HG03060 (cell line): Measurements from ENCODE around the gene PDCD1LG2.
A peak's percentile ranks its signal among the peaks of the same experiment; 100 is the strongest.

Experiments
- ATAC-seq: cut with Tn5 transposase; IDR thresholded peaks from one replicate; pipeline ENCODE4 v1.9.1; 2021; ENCODE audit warnings: low read depth, moderate number of reproducible peaks; ENCODE audit not compliant: unreplicated experiment

Gene PDCD1LG2

DNA sequence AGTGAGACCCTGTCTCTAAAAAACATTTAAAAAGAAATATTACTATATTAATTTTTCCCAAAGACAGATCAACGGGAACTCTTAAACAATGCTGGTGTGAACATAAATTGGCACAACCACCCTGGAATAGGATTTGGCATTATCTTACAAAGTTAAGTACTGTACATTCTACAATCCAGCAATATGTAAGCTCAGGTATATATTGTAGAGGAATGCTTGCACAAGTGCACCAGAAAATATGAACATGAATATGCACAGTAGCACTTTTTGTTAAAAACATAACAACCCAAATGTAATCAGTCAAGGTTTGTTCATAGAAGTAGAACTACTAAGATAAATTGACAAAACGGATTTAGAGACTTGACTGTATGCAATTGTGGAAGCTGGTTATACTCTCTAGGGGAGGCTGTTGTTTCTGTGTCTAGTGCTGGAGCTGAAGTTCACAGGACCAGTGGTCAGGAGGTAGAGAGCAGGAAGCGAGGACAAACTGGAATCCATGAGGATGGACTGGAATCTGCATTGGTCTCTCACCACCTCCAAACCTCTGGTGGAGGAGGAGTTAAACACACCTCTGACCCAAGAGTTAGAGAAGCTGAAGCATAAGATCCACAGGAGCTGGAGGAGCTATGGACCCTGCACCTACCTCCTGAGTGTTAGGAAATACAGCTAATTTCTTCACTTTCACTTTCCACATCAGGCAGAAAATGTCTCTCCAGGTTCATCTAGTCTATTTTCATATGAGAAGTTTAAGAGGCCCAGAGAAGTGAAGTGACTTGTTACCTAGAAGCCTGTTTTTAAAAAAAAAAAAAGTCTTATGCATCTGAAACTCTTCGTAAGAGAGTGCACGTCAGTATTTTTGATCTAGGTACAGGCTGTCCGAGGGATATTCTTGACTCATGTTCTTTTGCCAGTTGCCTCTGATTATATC, 98.2 kb downstream of the PDCD1LG2 start:
- ATAC-seq: peak; percentile 46

DNA sequence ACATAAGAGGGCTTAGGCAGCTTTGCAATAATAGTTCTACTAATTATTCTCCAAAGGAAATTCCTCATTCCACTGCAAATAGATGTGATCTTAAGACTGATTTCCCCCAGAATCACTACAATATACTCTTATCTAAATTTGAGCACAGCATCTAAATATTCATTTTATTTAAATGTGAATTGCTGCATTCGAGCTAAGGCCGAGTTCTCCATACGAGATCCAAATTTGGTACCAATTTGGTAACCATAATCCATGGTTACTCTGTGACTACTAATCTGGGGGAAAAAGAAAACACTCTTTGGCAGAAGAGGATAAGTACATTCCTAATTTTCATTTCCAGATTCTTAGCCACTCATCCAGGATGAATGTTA, 98.9 kb downstream of the PDCD1LG2 start:
- no peak for ATAC-seq

DNA sequence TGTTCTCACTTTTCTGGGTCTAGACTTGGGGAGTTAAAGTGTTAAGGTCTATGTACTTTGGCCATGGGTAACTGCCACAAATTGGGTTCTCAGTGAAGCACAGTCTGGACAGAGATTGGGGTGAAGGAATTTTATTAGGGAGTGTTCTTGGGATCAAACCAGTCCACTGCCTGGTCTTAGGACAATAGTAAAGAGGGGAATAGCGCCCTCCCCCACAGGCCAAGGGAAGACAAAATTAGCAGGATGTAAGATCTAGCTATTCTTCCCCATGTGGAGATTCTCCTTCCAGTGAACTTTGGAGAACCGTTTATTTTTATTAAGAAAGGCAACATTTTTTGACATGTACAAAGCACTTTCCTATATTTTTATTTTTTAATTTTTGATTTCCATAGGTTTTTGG, 100.2 kb downstream of the PDCD1LG2 start:
- no peak for ATAC-seq

DNA sequence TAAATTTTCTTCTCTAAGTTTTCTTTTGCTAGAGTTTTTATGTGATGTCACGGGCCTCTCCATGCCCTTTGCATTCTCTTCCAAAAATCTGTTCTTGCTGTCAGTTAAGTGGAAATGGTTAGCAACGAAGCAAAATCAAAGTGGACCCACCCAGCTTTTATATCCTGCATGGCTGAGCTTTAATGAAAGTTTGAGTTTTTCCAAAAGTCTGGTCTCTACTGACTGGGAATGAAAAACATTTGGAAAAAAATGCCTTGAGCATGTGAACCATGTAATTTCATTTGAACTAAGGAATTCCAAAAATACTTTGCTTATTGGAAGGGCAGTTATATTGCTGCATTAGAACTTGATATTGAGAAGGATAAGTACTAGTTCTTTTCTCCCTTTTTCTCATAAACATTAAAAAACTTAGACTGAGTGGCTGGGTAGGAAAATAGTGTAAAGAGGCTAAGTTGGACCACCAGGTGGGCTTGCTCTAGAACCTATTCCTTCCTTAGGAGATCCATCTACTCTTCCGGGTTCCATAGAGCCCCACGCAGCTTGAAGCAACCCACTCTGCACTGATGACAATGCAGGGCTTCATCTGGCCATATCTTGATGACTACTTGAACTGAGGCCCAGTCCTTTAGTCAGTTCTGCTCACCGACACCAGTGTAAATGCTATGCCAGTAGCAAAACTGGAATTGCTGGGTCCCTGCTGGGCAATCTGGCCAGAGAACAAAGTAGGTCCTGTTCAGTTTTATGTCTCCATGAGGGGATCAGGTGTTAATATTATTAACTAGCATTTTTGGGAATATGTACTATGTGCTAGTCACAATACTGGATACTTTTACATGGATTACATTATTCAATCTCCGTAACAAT, 101.2 kb downstream of the PDCD1LG2 start:
- no peak for ATAC-seq

DNA sequence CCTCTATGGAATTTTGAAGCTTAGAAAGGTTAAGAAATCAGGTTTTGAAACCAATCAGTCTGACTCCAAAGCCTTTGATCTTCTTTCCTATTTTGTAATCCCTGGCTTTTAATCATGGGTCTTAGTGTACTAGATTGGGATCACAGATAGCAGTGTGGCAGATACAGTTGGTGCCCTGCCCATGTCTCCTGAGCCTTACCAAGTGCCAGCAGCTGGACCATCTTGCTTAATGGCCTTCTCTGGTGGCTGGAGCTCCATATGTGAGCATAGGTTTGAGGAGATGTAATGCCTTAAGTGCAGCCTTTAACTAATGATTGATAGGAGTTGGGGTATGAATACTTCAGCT, 101.8 kb downstream of the PDCD1LG2 start:
- no peak for ATAC-seq

DNA sequence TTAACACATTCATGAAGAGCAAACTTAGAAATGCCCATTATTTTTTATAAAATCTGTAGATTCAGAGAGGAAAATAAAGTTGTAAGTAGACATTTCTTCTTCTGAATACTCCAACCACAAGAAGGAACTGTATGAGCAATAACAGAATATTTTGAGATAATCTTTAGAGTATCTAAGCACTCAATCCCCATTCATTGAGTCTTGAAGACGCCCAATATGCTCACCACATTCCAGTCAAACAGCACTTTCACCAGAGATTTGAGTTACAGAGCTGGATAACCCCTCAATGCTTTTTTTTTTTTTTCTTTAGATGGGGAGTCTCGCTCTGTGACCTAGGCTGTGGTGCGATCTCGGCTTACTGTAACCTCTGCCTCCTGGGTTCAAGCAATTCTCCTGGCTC, 103.9 kb downstream of the PDCD1LG2 start:
- ATAC-seq: no peak

DNA sequence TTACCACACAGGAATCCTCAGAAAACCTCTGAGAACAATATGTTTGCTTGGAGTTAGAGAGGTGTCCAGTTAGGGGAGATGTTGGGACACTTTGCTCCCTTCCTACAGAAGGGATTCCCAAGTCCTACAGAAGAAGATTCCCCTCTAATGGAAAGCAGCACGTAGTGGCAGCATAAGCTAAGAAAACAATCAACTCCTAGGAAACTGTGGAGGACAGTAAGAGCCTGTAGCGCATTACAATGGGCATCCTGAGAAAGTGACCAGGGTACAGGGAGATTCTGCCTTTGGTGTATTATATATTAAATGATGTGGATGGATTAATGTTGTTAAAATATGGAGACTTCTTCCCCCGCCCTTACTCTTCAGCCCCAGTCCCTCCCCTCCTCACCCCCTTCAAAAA, 104.7 kb downstream of the PDCD1LG2 start:
- ATAC-seq: no peak

DNA sequence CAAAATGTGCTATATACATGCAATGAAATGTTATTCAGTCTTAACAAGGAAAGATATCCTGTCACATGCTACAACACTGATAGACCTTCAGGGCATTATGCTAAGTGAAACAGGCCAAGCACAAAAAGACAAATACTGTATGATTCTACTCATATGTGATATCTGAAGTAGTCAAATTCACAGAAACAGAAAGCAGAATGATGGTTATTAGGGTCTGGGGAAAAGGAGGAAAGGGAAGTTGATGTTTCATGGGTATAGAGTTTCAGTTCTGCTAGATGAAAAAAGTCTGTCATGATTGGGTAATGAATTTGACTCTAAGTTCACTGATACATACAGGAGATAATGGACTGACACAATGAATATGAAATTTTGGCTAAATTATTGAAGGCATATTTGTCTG, 107.4 kb downstream of the PDCD1LG2 start:
- peak; percentile 90 for ATAC-seq

DNA sequence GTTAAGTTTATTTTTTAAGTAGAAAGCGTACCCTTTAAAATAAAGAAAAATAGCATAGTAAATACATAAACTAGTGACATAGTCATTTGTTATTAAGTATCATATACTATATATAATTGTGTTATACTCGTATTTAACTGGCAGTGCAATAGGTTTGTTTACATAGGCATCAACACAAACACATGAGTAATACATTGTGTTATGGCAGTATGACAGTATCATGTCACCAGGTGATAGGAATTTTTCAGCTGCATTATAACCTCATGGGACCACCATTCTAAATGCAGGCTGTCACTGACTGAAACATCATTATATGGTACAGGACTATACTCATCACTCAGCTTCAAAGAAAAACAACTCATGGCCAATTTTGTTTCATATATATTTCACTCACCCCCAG, 110.2 kb downstream of the PDCD1LG2 start:
- ATAC-seq: no peak
